GM12873 (cell line): Measurements from ENCODE around the gene GAS7.

Source experiments
- CTCF ChIP-seq: IDR thresholded peaks from 2 replicates; pipeline ENCODE4 v1.5.1; 2012; ENCODE audit warnings: low read depth, mild to moderate bottlenecking, moderate library complexity, low read length, control low read depth; ENCODE audit not compliant: insufficient read depth; ENCODE audit errors: missing control alignments

GAS7 gene

GRCh38 chr17:10041287-10041612, 157.2 kb downstream of the GAS7 start:
- TF ChIP-seq CTCF: no peak

- TF ChIP-seq CTCF: no peak
These were observed 161.8 kb downstream of the GAS7 start for GRCh38 chr17:10036511-10037061.

- TF ChIP-seq CTCF: no peak
These were observed 162.5 kb downstream of the GAS7 start for GRCh38 chr17:10035885-10036284.

GRCh38 chr17:10034719-10035475, 163.5 kb downstream of the GAS7 start:
- no peak for TF ChIP-seq CTCF

- no peak for TF ChIP-seq CTCF
These were observed 164.4 kb downstream of the GAS7 start for GRCh38 chr17:10033959-10034358.

- no peak for TF ChIP-seq CTCF
These were observed 165.0 kb downstream of the GAS7 start for GRCh38 chr17:10033449-10033848.

- no peak for TF ChIP-seq CTCF
These were observed 166.1 kb downstream of the GAS7 start for GRCh38 chr17:10032118-10032852.
